Right atrium auricular region (tissue), 2 donors: ENCODE data around the gene MICAL3. TPM values are rescaled to one million over a fixed set of nuclear protein-coding genes. Genes with fewer than 3 reads are reported as not detected.

Experiments used
- DNase-seq: peaks from one replicate; pipeline ENCODE4 v3.0.0-alpha.2; 2019; ENCODE audit warnings: low spot score
- H3K27ac ChIP-seq, 2 donors: fragments of 200-600 bp; sonication (generic); 1 replicate in 1 of 2; 2 replicates in 1 of 2; pipeline ENCODE4 v1.5.1; 2016 to 2019
- H3K27me3 ChIP-seq, 2 donors: fragments of 200-600 bp; sonication (generic); one replicate each; pipeline versions ENCODE4 v1.5.1 to v1.6.0; 2017 to 2019
- H3K36me3 ChIP-seq: fragments of 200-600 bp; sonication (generic); one replicate; pipeline ENCODE4 v1.5.1; 2016
- H3K4me1 ChIP-seq, 2 donors: fragments of 200-600 bp; sonication (generic); one replicate each; pipeline versions ENCODE4 v1.5.1 to v1.6.0; 2017 to 2019
- H3K4me3 ChIP-seq, 2 donors: fragments of 200-600 bp; sonication (generic); 1 replicate in 1 of 2; 2 replicates in 1 of 2; pipeline ENCODE4 v1.5.1; 2017 to 2019; ENCODE audit warnings: mild to moderate bottlenecking in 1 of 2, moderate library complexity in 1 of 2
- H3K9me3 ChIP-seq, 2 donors: fragments of 200-600 bp; sonication (generic); one replicate each; pipeline ENCODE4 v1.5.1; 2019
- total RNA-seq, 2 donors: library from RNA; depleted of rRNA; stranded (reverse); fragments of >200 nt; gene quantifications; one replicate each; pipeline ENCODE4 v1.1.0, GENCODE V29; 2016
- TF ChIP-seq, protein P1 (sequence below), 2 donors: fragments of 200-600 bp; sonication (generic); IDR thresholded peaks; one replicate each; pipeline ENCODE4 v1.5.1; 2019; ENCODE audit warnings: antibody characterized with exemption in 2 of 2

Gene MICAL3
- total RNA-seq, 2 donors from 2014 or later = 42.5 to 45.1 TPM

DNA sequence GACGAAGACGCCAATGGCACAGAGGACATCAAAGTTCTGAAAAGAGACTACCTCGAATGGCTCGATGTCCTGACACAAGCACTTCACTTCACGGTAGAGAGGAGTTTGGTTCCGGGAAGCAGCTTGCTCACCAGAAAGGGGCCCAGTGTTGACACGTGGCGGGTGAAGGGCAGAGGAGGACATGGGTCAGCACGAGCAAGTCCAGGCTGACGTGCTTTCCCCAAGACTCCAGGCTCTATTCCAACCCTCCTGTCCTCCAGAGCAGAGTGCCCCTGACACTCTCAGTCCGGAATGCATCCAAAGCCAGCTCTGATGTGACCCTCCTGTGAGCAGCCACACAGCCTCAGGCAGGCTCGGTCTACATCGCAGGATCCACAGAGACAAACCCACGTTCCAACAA is 172.6 kb downstream of the MICAL3 start:
- TF ChIP-seq, protein P1, sequence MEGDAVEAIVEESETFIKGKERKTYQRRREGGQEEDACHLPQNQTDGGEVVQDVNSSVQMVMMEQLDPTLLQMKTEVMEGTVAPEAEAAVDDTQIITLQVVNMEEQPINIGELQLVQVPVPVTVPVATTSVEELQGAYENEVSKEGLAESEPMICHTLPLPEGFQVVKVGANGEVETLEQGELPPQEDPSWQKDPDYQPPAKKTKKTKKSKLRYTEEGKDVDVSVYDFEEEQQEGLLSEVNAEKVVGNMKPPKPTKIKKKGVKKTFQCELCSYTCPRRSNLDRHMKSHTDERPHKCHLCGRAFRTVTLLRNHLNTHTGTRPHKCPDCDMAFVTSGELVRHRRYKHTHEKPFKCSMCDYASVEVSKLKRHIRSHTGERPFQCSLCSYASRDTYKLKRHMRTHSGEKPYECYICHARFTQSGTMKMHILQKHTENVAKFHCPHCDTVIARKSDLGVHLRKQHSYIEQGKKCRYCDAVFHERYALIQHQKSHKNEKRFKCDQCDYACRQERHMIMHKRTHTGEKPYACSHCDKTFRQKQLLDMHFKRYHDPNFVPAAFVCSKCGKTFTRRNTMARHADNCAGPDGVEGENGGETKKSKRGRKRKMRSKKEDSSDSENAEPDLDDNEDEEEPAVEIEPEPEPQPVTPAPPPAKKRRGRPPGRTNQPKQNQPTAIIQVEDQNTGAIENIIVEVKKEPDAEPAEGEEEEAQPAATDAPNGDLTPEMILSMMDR (IDR thresholded peaks at IDR 0.05) = no peak
- peak; percentile 68 for DNase-seq
- Histone ChIP-seq H3K27me3 (no peaks in the 10 kb centered on the region), H3K4me3 (no peak overlapping the region), H3K27ac (peak overlapping the region; percentile 87 to 98), H3K36me3 (no peaks in the 10 kb centered on the region), H3K4me1 (peaks cover 0 to 47% of the 10 kb centered on the region in 2 donors), H3K9me3 (no peaks in the 10 kb centered on the region)

DNA sequence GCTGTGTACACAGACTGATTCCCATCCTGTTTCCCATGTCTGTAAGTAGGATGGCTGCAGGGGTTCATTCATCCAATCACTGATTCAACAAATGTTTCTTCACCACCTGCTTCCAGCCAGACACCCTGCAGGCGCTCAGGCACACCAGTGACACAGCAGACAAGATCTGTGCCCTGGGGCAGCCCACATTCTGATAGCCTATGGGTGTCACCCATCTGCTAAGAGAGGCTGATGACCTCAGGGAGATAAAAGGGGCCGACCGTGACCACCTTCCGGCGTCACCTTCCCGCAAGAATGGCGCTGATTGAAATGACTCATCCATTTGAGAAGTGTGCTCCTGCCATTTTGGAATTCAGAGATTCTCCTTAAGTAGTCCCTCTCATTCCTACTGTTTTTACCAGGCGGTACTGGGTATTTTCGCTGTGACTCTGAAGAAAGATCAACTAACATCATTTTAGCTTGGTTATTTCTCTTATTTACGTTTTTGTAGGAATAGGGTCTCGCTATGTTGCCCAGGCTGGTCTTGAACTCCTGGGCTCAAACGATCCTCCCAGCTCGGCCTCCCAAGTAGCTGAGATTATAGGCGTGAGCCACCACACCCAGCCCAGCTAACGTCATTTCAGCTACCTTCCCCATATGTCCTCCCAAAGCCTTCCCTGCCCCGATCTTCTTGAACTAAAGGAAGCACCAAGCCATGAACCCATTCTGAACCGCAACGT is 176.8 kb downstream of the MICAL3 start:
- no peaks in the 10 kb centered on the region for H3K9me3 ChIP-seq
- H3K27me3 ChIP-seq = no peaks in the 10 kb centered on the region
- no peak for DNase-seq
- no peak overlapping the region for H3K4me3 ChIP-seq
- H3K4me1 ChIP-seq = peaks cover 0 to 50% of the 10 kb centered on the region in 2 donors
- TF ChIP-seq, protein P1 (IDR thresholded peaks at IDR 0.05) = no peak
- no peaks in the 10 kb centered on the region for H3K36me3 ChIP-seq
- H3K27ac ChIP-seq = peak overlapping the region; percentile 70 to 83

DNA sequence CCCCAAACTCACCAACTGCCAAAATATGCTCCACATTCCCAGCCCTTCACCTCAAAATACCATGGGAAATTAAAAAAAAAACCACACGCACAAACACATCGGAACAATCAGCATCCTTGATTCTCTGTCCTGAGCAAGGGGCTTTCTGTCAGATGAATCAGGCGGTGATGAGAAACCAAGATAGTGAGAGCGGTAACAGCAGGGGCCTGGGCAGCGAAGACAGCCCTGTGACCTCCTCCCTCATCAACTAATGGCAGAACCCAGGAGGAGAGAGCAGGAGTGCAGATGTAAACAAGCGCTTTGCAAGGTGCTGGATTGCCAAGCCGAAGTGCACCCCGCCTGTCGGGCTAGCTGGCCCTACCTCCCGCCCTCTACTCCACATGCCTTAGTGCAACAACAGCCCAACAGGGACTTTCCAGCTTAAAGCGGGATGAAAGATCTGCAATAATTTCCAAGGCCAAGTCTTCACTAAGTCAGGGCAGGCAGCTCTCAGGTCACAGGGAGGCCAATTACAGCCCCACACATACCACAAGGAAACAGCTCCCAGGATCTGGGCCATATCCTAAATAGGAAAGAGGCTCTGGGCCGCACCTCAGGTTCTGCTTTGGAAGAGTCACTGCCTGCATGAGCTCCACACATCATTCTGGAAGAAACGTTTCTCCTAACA is 177.9 kb downstream of the MICAL3 start:
- TF ChIP-seq, protein P1 (IDR thresholded peaks at IDR 0.05) = no peak
- Histone ChIP-seq H3K9me3 (no peaks in the 10 kb centered on the region), H3K36me3 (peaks cover 5% of the 10 kb centered on the region), H3K4me3 (peak overlapping the region in 1 of 2 donors; percentile 3), H3K27ac (peak overlapping the region; percentile 70 to 83), H3K4me1 (peaks cover 0 to 52% of the 10 kb centered on the region in 2 donors), H3K27me3 (no peaks in the 10 kb centered on the region)
- no peak for DNase-seq

DNA sequence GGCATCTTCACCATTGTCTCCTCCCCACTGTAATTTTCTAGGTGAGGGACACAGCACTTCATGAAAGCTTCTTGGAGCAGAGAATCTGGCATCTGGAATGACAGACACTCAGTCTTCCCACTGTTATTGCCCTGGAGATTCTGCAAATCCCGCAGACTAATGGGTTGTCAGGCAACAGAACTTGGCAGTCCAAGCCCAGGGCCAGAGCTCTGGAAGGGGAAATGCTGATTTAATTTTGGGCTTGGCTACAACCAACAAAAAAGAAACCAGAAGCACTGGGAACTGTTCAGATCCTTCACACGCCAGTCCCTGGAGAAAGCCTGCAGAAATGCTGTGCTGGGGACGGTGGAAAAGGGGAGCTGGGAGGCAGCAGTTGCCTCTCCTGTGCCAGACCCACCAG is 178.6 kb downstream of the MICAL3 start:
- Histone ChIP-seq H3K9me3 (no peaks in the 10 kb centered on the region), H3K27me3 (no peaks in the 10 kb centered on the region), H3K27ac (peak overlapping the region; percentile 70 to 83), H3K36me3 (peaks cover 11% of the 10 kb centered on the region), H3K4me1 (peaks cover 0 to 52% of the 10 kb centered on the region in 2 donors), H3K4me3 (peak overlapping the region in 1 of 2 donors; percentile 3)
- DNase-seq = no peak
- TF ChIP-seq, protein P1 (IDR thresholded peaks at IDR 0.05) = no peak

DNA sequence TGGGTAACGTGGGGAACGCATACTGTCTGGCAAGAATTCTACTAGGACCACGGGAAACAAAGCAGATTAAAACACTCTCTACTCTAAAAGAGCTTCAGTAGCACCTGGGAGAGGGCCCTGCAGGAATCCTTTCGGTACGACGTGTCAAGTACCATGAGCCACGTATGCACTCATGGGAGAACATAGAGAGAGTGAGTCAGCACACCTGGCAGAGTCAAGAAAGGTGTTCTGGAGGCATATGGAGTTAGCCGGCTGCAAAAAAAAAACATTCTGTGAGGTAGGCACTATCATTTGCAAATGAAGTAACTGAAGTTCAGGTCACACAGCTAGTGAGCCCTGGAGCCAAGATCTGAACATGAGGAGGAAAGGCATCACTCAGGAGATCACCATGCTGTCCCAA is 179.0 kb downstream of the MICAL3 start:
- DNase-seq = no peak
- Histone ChIP-seq H3K27ac (peak overlapping the region; percentile 70 to 83), H3K4me3 (no peak overlapping the region), H3K9me3 (no peaks in the 10 kb centered on the region), H3K4me1 (peaks cover 0 to 52% of the 10 kb centered on the region in 2 donors), H3K36me3 (peaks cover 16% of the 10 kb centered on the region), H3K27me3 (no peaks in the 10 kb centered on the region)
- TF ChIP-seq, protein P1 (IDR thresholded peaks at IDR 0.05) = no peak
